ENCODE results near the gene LOC128125822.
A peak's percentile ranks its signal among the peaks of the same experiment; 100 is the strongest.

LOC128125822 gene

DNA sequence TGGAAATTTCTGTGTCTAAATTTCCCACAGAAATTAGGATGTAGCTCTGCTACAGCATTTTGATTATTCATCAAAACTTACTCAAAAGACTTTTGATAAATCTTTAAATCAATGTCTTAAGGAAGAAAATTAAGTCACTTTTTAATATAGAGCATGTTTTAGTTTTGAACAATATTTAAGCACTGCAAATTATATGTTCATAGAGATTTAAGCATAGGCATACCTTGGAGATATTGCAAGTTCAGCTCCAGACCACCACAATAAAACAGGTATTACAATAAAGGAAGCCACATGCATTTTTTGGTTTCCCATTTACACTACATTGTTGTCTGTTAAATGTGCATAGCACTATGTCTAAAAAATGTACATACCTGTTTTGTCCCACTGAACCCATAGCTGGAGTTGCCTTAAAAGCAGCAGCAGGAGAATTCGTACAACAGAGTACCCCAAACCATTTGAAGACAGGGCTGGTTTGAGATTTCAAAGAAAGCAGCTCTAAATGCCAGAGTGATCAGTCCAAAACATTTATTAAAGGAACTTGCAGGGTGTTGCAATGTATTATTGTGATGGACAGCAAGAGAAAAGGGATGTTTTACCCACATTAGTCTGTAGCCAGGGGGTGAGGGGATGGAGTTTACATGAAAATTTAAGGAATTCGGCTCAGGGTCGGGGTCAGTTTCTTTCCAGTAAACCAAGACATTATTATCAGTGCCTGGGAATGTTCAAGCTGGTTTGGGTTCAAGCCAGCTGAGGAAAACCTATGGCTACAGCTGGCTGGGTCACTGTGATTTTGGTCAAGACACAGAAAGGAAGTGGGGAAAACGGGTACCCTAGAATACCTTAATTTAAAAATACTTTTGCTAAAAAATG lies 6.3 kb upstream of the LOC128125822 start:
- no peak overlapping the region for H3K9ac ChIP-seq (ENCODE audit: insufficient read length, low read depth)
- H3K27me3 ChIP-seq (ENCODE audit: insufficient read depth, insufficient read length) = no peaks in the 10 kb centered on the region
- DNase-seq (ENCODE audit: low read depth, low spot score) = no peak
- H3K9me3 ChIP-seq (ENCODE audit: insufficient read depth, low read length) = peaks cover 5% of the 10 kb centered on the region; the same call in 1 of the 2 replicates
- H3K4me1 ChIP-seq (ENCODE audit: insufficient read depth, insufficient read length) = no peaks in the 10 kb centered on the region
- H3K4me3 ChIP-seq (ENCODE audit: insufficient read length, low read depth) = no peak overlapping the region
- H3K36me3 ChIP-seq (ENCODE audit: insufficient read depth, insufficient read length, low read length) = no peaks in the 10 kb centered on the region
- TF ChIP-seq YY1 (IDR thresholded peaks at IDR 0.05; ENCODE audit: insufficient read depth, insufficient read length) (no peak), SUZ12 (IDR thresholded peaks at IDR 0.05; ENCODE audit: extremely low read depth, insufficient read depth, insufficient read length) (no peak), ZNF274 (IDR thresholded peaks at IDR 0.05; ENCODE audit: low read depth, low read length) (no peak)

DNA sequence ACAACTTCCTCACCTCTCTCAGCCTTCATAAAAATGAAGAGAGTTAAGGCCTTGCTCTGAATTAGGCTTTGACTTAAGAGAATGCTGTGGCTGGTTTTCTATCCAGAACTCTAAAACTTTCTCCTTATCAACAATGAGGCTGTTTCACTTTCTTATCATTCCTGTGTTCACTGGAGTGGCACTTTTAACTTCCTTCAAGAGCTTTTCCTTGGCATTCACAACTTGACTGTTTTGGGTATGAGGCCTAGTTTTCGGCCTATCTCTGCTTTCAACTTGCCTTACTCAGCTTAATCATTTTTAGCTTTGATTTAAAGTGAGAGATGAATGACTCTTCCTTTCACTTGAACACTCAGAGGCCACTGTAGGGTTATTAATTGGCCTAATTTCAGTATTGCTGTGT lies 4.3 kb upstream of the LOC128125822 start:
- TF ChIP-seq YY1 (IDR thresholded peaks at IDR 0.05; ENCODE audit: insufficient read depth, insufficient read length) (no peak), SUZ12 (IDR thresholded peaks at IDR 0.05; ENCODE audit: extremely low read depth, insufficient read depth, insufficient read length) (no peak), ZNF274 (IDR thresholded peaks at IDR 0.05; ENCODE audit: low read depth, low read length) (no peak)
- H3K9ac ChIP-seq (ENCODE audit: insufficient read length, low read depth) = no peak overlapping the region
- H3K4me1 ChIP-seq (ENCODE audit: insufficient read depth, insufficient read length) = no peaks in the 10 kb centered on the region
- no peaks in the 10 kb centered on the region for H3K27me3 ChIP-seq (ENCODE audit: insufficient read depth, insufficient read length)
- no peak overlapping the region for H3K4me3 ChIP-seq (ENCODE audit: insufficient read length, low read depth)
- H3K36me3 ChIP-seq (ENCODE audit: insufficient read depth, insufficient read length, low read length) = no peaks in the 10 kb centered on the region
- DNase-seq (ENCODE audit: low read depth, low spot score) = no peak
- peaks cover 5% of the 10 kb centered on the region; the same call in 1 of the 2 replicates for H3K9me3 ChIP-seq (ENCODE audit: insufficient read depth, low read length)

DNA sequence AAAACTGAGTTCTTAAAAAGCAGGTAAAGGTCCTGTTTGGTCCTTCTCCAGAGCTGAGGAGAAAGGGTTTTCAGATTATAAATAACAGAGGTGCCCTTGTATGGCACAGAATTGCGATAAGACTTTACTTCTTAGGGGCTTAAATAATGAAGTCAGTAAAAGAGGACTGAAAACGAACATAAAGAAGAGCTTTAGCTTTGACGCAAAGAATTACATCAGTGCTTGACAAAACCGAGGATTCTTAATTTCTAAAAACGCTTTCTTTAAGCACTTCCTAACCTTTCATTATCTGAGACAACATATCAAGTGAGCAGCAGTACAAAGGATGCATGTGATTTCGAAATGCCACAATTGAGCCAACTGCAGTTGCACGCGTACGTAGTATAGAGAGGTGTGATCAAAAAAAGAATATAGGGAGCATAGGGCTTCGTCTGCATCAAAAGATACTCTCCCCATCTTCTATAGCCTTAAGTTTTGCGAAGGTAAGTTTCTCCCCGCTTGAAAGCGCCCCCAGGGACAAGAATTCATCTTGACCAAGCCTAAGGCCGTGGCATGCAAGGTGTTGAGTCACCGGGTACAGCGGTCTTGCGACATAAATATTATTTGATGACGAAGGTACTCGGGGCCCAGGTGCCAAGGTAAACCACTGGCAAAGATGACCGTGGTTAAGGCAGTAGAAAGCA lies 778 bp upstream of the LOC128125822 start:
- Histone ChIP-seq H3K9me3 (ENCODE audit: insufficient read depth, low read length) (peaks cover 12% of the 10 kb centered on the region; the same call in 1 of the 2 replicates), H3K9ac (ENCODE audit: insufficient read length, low read depth) (peak overlapping the region; percentile 88), H3K4me1 (ENCODE audit: insufficient read depth, insufficient read length) (no peaks in the 10 kb centered on the region), H3K4me3 (ENCODE audit: insufficient read length, low read depth) (peak overlapping the region; percentile 78), H3K27me3 (ENCODE audit: insufficient read depth, insufficient read length) (no peaks in the 10 kb centered on the region), H3K36me3 (ENCODE audit: insufficient read depth, insufficient read length, low read length) (peaks cover 9% of the 10 kb centered on the region)
- TF ChIP-seq SUZ12 (IDR thresholded peaks at IDR 0.05; ENCODE audit: extremely low read depth, insufficient read depth, insufficient read length) (no peak), YY1 (IDR thresholded peaks at IDR 0.05; ENCODE audit: insufficient read depth, insufficient read length) (no peak), ZNF274 (IDR thresholded peaks at IDR 0.05; ENCODE audit: low read depth, low read length) (no peak)
- DNase-seq (ENCODE audit: low read depth, low spot score) = no peak

DNA sequence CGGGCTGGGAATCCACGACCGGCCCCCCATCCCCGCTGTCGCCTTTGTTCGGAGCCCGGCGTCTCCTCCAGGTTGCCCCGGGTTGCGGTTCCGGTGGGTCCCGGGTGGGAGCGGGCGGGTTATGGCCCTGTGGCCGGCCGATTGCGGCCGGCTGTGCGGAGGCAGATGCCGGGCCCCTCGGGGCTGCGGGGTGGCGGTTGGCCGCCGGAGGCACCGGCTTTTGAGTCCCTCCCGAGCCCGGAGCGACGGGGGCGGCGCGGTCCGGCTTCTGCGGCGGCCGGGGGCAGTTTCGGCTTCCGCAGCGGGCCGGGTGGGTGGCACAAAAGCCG lies 431 bp downstream of the LOC128125822 start:
- peaks cover 21% of the 10 kb centered on the region for H3K36me3 ChIP-seq (ENCODE audit: insufficient read depth, insufficient read length, low read length)

DNA sequence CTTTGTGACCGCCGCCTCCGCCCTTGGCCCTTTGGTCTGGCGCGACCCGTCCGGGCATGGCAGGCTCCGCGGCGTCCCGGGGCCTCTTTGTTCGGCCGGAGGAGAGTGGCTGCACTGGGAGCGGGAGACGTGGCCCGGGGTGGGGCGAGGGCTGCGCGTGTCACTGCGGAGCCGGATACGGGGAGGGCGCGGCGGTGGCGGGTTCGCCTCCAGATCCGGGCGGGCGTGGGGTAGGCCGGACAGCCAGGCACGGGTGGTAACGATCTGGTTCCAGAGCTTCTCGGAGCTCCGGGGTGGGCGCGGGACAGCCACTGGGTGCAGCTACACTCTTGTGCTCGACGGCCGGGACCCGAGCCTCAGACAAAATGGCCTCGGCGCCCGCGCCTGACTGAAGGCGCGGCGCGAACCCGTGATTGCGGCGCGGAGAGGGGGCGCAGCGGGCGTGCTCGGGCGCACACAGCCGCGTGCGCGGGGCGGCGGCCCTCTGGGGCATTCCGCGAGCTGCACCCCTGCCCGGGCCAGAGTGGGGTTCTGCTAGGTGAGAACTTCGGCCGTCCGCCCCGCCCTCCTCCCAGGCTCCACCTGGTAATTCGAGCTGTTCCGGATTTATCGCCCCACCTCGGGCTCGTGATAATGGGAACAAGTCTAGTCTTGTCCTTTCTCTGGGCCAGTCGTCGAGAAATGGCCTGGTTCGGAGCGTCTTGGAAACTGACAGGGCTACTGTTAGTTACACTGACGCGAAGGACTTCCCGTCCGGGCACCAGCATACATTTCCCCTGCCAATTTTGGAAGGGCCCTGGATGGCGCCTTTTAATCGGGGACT lies 1.0 kb downstream of the LOC128125822 start:
- Histone ChIP-seq H3K36me3 (ENCODE audit: insufficient read depth, insufficient read length, low read length) (peaks cover 26% of the 10 kb centered on the region), H3K27me3 (ENCODE audit: insufficient read depth, insufficient read length) (no peaks in the 10 kb centered on the region), H3K4me3 (ENCODE audit: insufficient read length, low read depth) (peak overlapping the region; percentile 84), H3K9ac (ENCODE audit: insufficient read length, low read depth) (peak overlapping the region; percentile 92), H3K9me3 (ENCODE audit: insufficient read depth, low read length) (0 out of 2 replicates have a peak, but pooled peaks cover 7% of the 10 kb centered on the region), H3K4me1 (ENCODE audit: insufficient read depth, insufficient read length) (no peaks in the 10 kb centered on the region)
- no peak for TF ChIP-seq SUZ12 (IDR thresholded peaks at IDR 0.05; ENCODE audit: extremely low read depth, insufficient read depth, insufficient read length)
- DNase-seq (ENCODE audit: low read depth, low spot score) = peak; percentile 39

More for the DNA sequence above, 431 bp downstream of the LOC128125822 start:
- no peaks in the 10 kb centered on the region for H3K27me3 ChIP-seq (ENCODE audit: insufficient read depth, insufficient read length)
- no peak for DNase-seq (ENCODE audit: low read depth, low spot score)
- 0 out of 2 replicates have a peak, but pooled peaks cover 7% of the 10 kb centered on the region for H3K9me3 ChIP-seq (ENCODE audit: insufficient read depth, low read length)
- H3K4me1 ChIP-seq (ENCODE audit: insufficient read depth, insufficient read length) = no peaks in the 10 kb centered on the region
- TF ChIP-seq YY1 (IDR thresholded peaks at IDR 0.05; ENCODE audit: insufficient read depth, insufficient read length) (no peak), ZNF274 (IDR thresholded peaks at IDR 0.05; ENCODE audit: low read depth, low read length) (no peak), SUZ12 (IDR thresholded peaks at IDR 0.05; ENCODE audit: extremely low read depth, insufficient read depth, insufficient read length) (no peak)
- H3K9ac ChIP-seq (ENCODE audit: insufficient read length, low read depth) = peak overlapping the region; percentile 92
- H3K4me3 ChIP-seq (ENCODE audit: insufficient read length, low read depth) = peak overlapping the region; percentile 84

DNA sequence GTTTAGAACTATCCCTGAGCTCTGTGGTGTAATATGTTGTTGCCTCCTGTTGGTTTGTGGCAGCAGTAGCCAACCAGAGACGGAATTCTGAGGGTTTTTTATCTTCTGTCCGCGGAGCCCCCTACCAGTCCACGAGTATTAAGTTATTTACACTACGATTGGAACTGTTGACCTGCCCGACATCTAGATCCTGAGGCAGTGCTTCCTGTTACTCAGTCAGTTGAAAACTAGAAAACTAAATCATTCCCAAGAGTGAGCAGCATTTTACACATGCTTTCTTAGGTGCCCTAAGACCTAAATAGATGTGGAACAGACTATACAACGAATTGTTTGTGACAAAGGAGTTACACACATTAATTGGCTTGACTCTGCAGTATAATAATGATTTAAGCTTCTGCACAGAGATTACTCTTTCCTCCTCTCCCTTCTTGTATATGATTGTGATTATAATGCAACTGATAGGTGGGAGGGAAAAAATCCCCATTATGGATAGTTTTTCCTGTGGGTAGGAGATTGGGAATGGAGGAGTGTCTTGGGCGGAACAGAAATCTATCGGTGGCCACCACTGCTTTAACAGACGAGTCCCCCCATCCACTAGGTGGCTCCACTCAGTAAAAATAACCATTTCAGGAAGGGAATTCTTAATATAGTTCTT lies 1.7 kb downstream of the LOC128125822 start:
- peak overlapping the region; percentile 92 for H3K9ac ChIP-seq (ENCODE audit: insufficient read length, low read depth)
- DNase-seq (ENCODE audit: low read depth, low spot score) = no peak
- no peaks in the 10 kb centered on the region for H3K4me1 ChIP-seq (ENCODE audit: insufficient read depth, insufficient read length)
- H3K27me3 ChIP-seq (ENCODE audit: insufficient read depth, insufficient read length) = no peaks in the 10 kb centered on the region
- H3K36me3 ChIP-seq (ENCODE audit: insufficient read depth, insufficient read length, low read length) = peaks cover 33% of the 10 kb centered on the region
- 0 out of 2 replicates have a peak, but pooled peaks cover 7% of the 10 kb centered on the region for H3K9me3 ChIP-seq (ENCODE audit: insufficient read depth, low read length)
- H3K4me3 ChIP-seq (ENCODE audit: insufficient read length, low read depth) = peak overlapping the region; percentile 84
- TF ChIP-seq SUZ12 (IDR thresholded peaks at IDR 0.05; ENCODE audit: extremely low read depth, insufficient read depth, insufficient read length) (no peak), YY1 (IDR thresholded peaks at IDR 0.05; ENCODE audit: insufficient read depth, insufficient read length) (no peak), ZNF274 (IDR thresholded peaks at IDR 0.05; ENCODE audit: low read depth, low read length) (no peak)
